ENCODE results near the gene TBL1Y. TPM values are rescaled to one million over a fixed set of nuclear protein-coding genes. Genes with fewer than 3 reads are reported as not detected.

TBL1Y gene
- total and polyA plus RNA-seq, 2 donors from 2014 or later, result 0.54 TPM; not detected in 1

- H3K36me3 ChIP-seq (ENCODE audit: control insufficient read depth in 2 of 3, insufficient read depth in 3 of 3, low read length in 3 of 3), result no peaks in the 10 kb centered on the region
- FAIRE-seq (no peak), DNase-seq (no peak)
- no peak overlapping the region for H3K27ac ChIP-seq (ENCODE audit: low read depth in 2 of 2, low read length in 2 of 2)
- TF ChIP-seq CTCF (IDR thresholded peaks at IDR 0.05; ENCODE audit: borderline replicate concordance, extremely low read depth, insufficient read depth), result no peak
- H3K4me3 ChIP-seq (ENCODE audit: low read length in 3 of 3), result no peak overlapping the region
- H3K9me3 ChIP-seq (ENCODE audit: control insufficient read depth in 2 of 3, insufficient read depth in 1 of 3, low read length in 3 of 3), result no peaks in the 10 kb centered on the region
- intact Hi-C loops (cut with DNase I), result no loop called here
- peaks cover 0 to 6% (median 0%) of the 10 kb centered on the region in 3 donors for H3K4me1 ChIP-seq (ENCODE audit: control insufficient read depth in 2 of 3, insufficient read depth in 2 of 3, low read depth in 1 of 3, low read length in 3 of 3)
- no peaks in the 10 kb centered on the region for H3K27me3 ChIP-seq (ENCODE audit: control insufficient read depth, insufficient read depth, low read length)
- no peak overlapping the region for H3K9ac ChIP-seq (ENCODE audit: low read length in 3 of 3)
Observed at GRCh38 chrY:6928265-6928664, 17.8 kb downstream of the TBL1Y start.

DNA sequence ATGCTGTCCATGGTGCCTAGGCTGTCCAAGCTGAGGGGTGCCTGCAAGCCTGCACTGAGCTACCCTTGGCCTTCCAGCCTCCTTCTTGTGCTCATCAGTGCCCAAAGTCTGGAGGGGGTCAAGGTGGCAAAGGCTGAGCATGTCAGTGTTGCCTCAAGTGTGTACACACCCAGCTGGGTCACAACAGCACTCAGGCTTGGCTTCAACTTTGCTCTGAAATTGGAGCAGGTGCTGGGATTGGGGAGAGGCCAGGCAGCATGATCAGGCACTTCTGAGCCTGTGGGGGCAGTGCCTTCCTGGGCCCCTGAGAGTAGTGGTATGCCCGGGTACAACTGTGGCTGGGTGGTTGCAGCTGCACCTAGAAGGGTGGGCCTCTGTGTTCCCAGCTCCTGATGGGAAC, 18.7 kb downstream of the TBL1Y start:
- no peak for FAIRE-seq
- H3K4me3 ChIP-seq (ENCODE audit: low read length in 3 of 3), result no peak overlapping the region
- no peaks in the 10 kb centered on the region for H3K9me3 ChIP-seq (ENCODE audit: control insufficient read depth in 2 of 3, insufficient read depth in 1 of 3, low read length in 3 of 3)
- intact Hi-C loops (cut with DNase I), result no loop called here
- peaks cover 0 to 6% (median 0%) of the 10 kb centered on the region in 3 donors for H3K4me1 ChIP-seq (ENCODE audit: control insufficient read depth in 2 of 3, insufficient read depth in 2 of 3, low read depth in 1 of 3, low read length in 3 of 3)
- H3K27ac ChIP-seq (ENCODE audit: low read depth in 2 of 2, low read length in 2 of 2), result no peak overlapping the region
- H3K36me3 ChIP-seq (ENCODE audit: control insufficient read depth in 2 of 3, insufficient read depth in 3 of 3, low read length in 3 of 3), result no peaks in the 10 kb centered on the region
- no peak overlapping the region for H3K9ac ChIP-seq (ENCODE audit: low read length in 3 of 3)
- TF ChIP-seq CTCF (IDR thresholded peaks at IDR 0.05; ENCODE audit: borderline replicate concordance, extremely low read depth, insufficient read depth), result no peak
- DNase-seq, result no peak
- H3K27me3 ChIP-seq (ENCODE audit: control insufficient read depth, insufficient read depth, low read length), result no peaks in the 10 kb centered on the region

DNA sequence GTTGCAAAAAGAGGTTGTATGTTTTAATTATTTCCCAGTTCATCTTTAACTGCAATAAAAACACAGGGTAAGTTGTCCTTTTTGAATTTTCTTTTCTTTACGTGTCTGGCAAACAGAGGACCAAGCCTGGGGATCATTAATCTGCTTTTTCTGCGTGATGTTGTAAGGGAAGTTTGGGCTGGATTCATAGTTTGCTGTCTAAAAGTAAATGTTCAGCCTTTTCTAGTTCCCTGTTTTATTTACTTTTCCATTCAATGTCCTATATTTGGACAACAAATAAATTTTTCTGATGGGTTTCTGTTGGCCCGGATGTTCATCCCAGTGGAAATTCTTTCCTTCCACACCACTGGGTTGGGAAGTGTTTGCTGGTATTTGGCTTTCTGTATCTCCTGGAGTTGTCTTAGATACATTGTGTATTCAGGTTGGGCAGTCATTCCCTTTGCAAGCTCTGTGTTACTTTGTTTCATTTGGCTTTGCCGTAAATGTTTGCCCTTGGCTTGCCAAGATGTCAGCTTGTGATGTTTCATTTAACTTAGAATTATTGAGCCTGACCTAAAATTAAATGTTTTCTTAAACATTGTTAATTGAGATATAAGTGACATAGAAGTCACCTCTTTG, 21.4 kb downstream of the TBL1Y start:
- H3K27ac ChIP-seq (ENCODE audit: low read depth in 2 of 2, low read length in 2 of 2), result no peak overlapping the region
- FAIRE-seq (no peak), DNase-seq (no peak)
- intact Hi-C loops (cut with DNase I), result no loop called here
- no peak overlapping the region for H3K9ac ChIP-seq (ENCODE audit: low read length in 3 of 3)
- H3K4me1 ChIP-seq (ENCODE audit: control insufficient read depth in 2 of 3, insufficient read depth in 2 of 3, low read depth in 1 of 3, low read length in 3 of 3), result peaks cover 0 to 6% (median 0%) of the 10 kb centered on the region in 3 donors
- no peak for TF ChIP-seq CTCF (IDR thresholded peaks at IDR 0.05; ENCODE audit: borderline replicate concordance, extremely low read depth, insufficient read depth)
- no peaks in the 10 kb centered on the region for H3K9me3 ChIP-seq (ENCODE audit: control insufficient read depth in 2 of 3, insufficient read depth in 1 of 3, low read length in 3 of 3)
- no peak overlapping the region for H3K4me3 ChIP-seq (ENCODE audit: low read length in 3 of 3)
- no peaks in the 10 kb centered on the region for H3K36me3 ChIP-seq (ENCODE audit: control insufficient read depth in 2 of 3, insufficient read depth in 3 of 3, low read length in 3 of 3)
- H3K27me3 ChIP-seq (ENCODE audit: control insufficient read depth, insufficient read depth, low read length), result no peaks in the 10 kb centered on the region

- H3K36me3 ChIP-seq (ENCODE audit: control insufficient read depth in 2 of 3, insufficient read depth in 3 of 3, low read length in 3 of 3), result no peaks in the 10 kb centered on the region
- intact Hi-C loops (cut with DNase I), result no loop called here
- DNase-seq (no peak), FAIRE-seq (no peak)
- no peak overlapping the region for H3K27ac ChIP-seq (ENCODE audit: low read depth in 2 of 2, low read length in 2 of 2)
- no peak overlapping the region for H3K4me3 ChIP-seq (ENCODE audit: low read length in 3 of 3)
- H3K27me3 ChIP-seq (ENCODE audit: control insufficient read depth, insufficient read depth, low read length), result no peaks in the 10 kb centered on the region
- no peaks in the 10 kb centered on the region for H3K4me1 ChIP-seq (ENCODE audit: control insufficient read depth in 2 of 3, insufficient read depth in 2 of 3, low read depth in 1 of 3, low read length in 3 of 3)
- H3K9me3 ChIP-seq (ENCODE audit: control insufficient read depth in 2 of 3, insufficient read depth in 1 of 3, low read length in 3 of 3), result no peaks in the 10 kb centered on the region
- no peak overlapping the region for H3K9ac ChIP-seq (ENCODE audit: low read length in 3 of 3)
- TF ChIP-seq CTCF (IDR thresholded peaks at IDR 0.05; ENCODE audit: borderline replicate concordance, extremely low read depth, insufficient read depth), result no peak
Observed at GRCh38 chrY:6935497-6935896, 25.0 kb downstream of the TBL1Y start.

All from kidney (tissue), 14 donors.